ENCODE data around the gene PASK.

PASK gene

GRCh38 chr2:241102239-241102803 is 47.0 kb downstream of the PASK start, which contains the start of gene MTERF4:
Gene MTERF4 (minus strand): TSS chr2:241102287. CDS start chr2:241102273, 14 bp downstream.
- Histone ChIP-seq H3K4me1 (no peaks in the 10 kb centered on the region), H3K4me2 (ENCODE audit: low read length) (peak within 1 kb of the TSS; percentile 89), H3K27ac (peak within 1 kb of the TSS; percentile 87)

GRCh38 chr2:241099246-241099645 is 50.0 kb downstream of the PASK start:
- Histone ChIP-seq H3K4me2 (ENCODE audit: low read length) (no peak overlapping the region), H3K4me1 (no peaks in the 10 kb centered on the region), H3K36me3 (ENCODE audit: control insufficient read depth, insufficient read depth, low read length) (no peaks in the 10 kb centered on the region), H2AFZ (no peak overlapping the region), H3K27me3 (ENCODE audit: control insufficient read depth, insufficient read depth, low read length) (no peaks in the 10 kb centered on the region), H3K27ac (no peak overlapping the region), H3K4me3 (ENCODE audit: low read depth, low read length) (no peak overlapping the region), H3K79me2 (peaks cover 9% of the 10 kb centered on the region), H3K9ac (no peak overlapping the region), H3K9me3 (ENCODE audit: control insufficient read depth, low read length) (no peaks in the 10 kb centered on the region)
- TF ChIP-seq CTCF (IDR thresholded peaks at IDR 0.05) = no peak

More at GRCh38 chr2:241102239-241102803, 47.0 kb downstream of the PASK start, which contains the start of gene MTERF4:
- Histone ChIP-seq H2AFZ (peak within 1 kb of the TSS; percentile 93), H3K4me3 (ENCODE audit: low read depth, low read length) (peak within 1 kb of the TSS; percentile 75), H3K27me3 (ENCODE audit: control insufficient read depth, insufficient read depth, low read length) (no peaks in the 10 kb centered on the region), H3K9ac (peak within 1 kb of the TSS; percentile 78), H3K9me3 (ENCODE audit: control insufficient read depth, low read length) (no peaks in the 10 kb centered on the region), H3K36me3 (ENCODE audit: control insufficient read depth, insufficient read depth, low read length) (no peaks in the 10 kb centered on the region), H3K79me2 (peaks cover 9% of the 10 kb centered on the region)
- no peak for TF ChIP-seq CTCF (IDR thresholded peaks at IDR 0.05)

- peaks cover 9% of the 10 kb centered on the region for H3K79me2 ChIP-seq
- TF ChIP-seq CTCF (IDR thresholded peaks at IDR 0.05) = no peak
- no peaks in the 10 kb centered on the region for H3K4me1 ChIP-seq
- H3K9ac ChIP-seq = no peak overlapping the region
- no peaks in the 10 kb centered on the region for H3K9me3 ChIP-seq (ENCODE audit: control insufficient read depth, low read length)
- H3K36me3 ChIP-seq (ENCODE audit: control insufficient read depth, insufficient read depth, low read length) = no peaks in the 10 kb centered on the region
- no peak overlapping the region for H3K27ac ChIP-seq
- H2AFZ ChIP-seq = no peak overlapping the region
- no peak overlapping the region for H3K4me3 ChIP-seq (ENCODE audit: low read depth, low read length)
- H3K27me3 ChIP-seq (ENCODE audit: control insufficient read depth, insufficient read depth, low read length) = no peaks in the 10 kb centered on the region
- H3K4me2 ChIP-seq (ENCODE audit: low read length) = no peak overlapping the region
Measured at GRCh38 chr2:241096979-241097378, 52.3 kb downstream of the PASK start.

- H3K9ac ChIP-seq = no peak overlapping the region
- TF ChIP-seq CTCF (IDR thresholded peaks at IDR 0.05) = no peak
- H3K9me3 ChIP-seq (ENCODE audit: control insufficient read depth, low read length) = no peaks in the 10 kb centered on the region
- H3K79me2 ChIP-seq = no peaks in the 10 kb centered on the region
- H3K4me3 ChIP-seq (ENCODE audit: low read depth, low read length) = no peak overlapping the region
- H3K27me3 ChIP-seq (ENCODE audit: control insufficient read depth, insufficient read depth, low read length) = no peaks in the 10 kb centered on the region
- no peaks in the 10 kb centered on the region for H3K36me3 ChIP-seq (ENCODE audit: control insufficient read depth, insufficient read depth, low read length)
- H2AFZ ChIP-seq = no peak overlapping the region
- H3K4me1 ChIP-seq = no peaks in the 10 kb centered on the region
- H3K27ac ChIP-seq = no peak overlapping the region
- H3K4me2 ChIP-seq (ENCODE audit: low read length) = no peak overlapping the region
Measured at GRCh38 chr2:241095594-241096290, 53.5 kb downstream of the PASK start.
